ENCODE results near the gene TIMM9.
"Not testable (repeated sequence)": the region's sequence is repeated elsewhere in the genome, so short reads cannot be mapped to it uniquely, and the experiment has no call there.

The TIMM9 gene

DNA sequence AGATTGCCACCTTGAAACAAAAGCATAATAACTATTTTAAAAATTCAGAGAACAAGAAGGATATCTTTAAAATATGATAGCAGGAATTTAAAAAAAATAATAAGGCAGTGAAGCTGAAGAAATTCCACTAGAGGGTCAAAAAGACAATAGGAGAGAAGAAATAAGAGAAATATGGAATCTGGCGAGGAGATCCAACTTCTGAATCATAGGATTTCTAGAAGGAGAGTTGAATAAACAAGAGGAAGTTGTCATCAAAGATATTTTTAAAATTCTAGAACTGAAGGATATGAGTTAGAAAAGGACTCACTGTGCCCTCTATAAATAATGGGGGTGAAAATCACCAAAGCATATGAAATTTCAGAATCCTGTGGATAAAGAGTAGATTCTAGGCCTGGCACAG lies 58.4 kb downstream of the TIMM9 start:
- no peak for DNase-seq
- no peak overlapping the region for H3K4me3 Mint-ChIP-seq
- H3K36me3 Mint-ChIP-seq, result peaks cover 50% of the 10 kb centered on the region
- H3K27ac Mint-ChIP-seq, result no peak overlapping the region
- no peaks in the 10 kb centered on the region for H3K9me3 Mint-ChIP-seq
- peaks cover 4% of the 10 kb centered on the region for H3K4me1 Mint-ChIP-seq
- CTCF ChIA-PET, result no interaction called here
- H3K27me3 Mint-ChIP-seq, result no peaks in the 10 kb centered on the region

DNA sequence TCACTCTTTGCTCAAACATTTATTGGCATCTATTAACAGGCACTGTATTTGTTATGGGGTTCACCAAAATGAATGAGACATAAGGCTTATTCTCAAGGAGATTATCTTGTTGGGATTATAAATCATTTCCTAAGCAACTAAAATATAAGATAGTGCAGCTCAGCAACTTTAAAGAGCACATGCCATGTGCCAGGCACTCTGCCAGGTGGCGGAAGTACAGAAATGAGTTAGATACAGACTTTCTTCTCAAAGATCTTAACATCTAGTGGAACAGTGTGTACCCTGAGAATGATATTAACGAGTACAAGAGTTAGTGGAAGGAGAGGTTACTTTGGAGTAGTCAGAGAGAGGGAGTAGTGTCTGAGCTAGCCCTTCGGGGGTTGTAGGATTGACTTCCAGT lies 60.0 kb downstream of the TIMM9 start:
- Mint-ChIP-seq H3K9me3 (no peaks in the 10 kb centered on the region), H3K27ac (no peak overlapping the region), H3K36me3 (peaks cover 47% of the 10 kb centered on the region), H3K27me3 (no peaks in the 10 kb centered on the region), H3K4me1 (peaks cover 4% of the 10 kb centered on the region), H3K4me3 (no peak overlapping the region)
- CTCF ChIA-PET, result no interaction called here
- DNase-seq, result no peak

DNA sequence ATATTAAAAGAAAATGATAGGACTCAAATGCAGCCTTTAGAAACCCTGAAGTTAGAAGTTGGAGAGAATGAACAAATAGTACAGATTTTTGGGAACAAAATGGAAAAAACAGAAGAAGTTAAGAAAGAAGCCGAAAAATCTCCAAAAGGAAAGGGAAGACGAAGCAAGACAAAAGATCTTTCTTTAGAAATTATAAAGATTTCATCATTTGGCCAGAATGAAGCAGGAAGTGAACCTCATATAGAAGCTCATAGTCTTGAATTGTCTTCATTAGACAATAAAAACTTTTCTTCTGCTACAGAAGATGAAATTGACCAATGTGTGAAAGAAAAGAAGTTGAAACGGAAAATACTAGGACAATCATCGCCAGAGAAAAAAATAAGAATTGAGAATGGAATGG lies 63.0 kb downstream of the TIMM9 start:
- Mint-ChIP-seq H3K36me3 (peaks cover 45% of the 10 kb centered on the region), H3K27ac (no peak overlapping the region), H3K4me1 (peaks cover 4% of the 10 kb centered on the region), H3K27me3 (no peaks in the 10 kb centered on the region), H3K9me3 (no peaks in the 10 kb centered on the region), H3K4me3 (no peak overlapping the region)
- CTCF ChIA-PET, result interaction anchor here (0.9 to 1.3 kb wide), 2 partner anchors 28 to 257 kb away, joined by 3 to 5 read pairs; no protein-coding TSS in a partner anchor
- no peak for DNase-seq

DNA sequence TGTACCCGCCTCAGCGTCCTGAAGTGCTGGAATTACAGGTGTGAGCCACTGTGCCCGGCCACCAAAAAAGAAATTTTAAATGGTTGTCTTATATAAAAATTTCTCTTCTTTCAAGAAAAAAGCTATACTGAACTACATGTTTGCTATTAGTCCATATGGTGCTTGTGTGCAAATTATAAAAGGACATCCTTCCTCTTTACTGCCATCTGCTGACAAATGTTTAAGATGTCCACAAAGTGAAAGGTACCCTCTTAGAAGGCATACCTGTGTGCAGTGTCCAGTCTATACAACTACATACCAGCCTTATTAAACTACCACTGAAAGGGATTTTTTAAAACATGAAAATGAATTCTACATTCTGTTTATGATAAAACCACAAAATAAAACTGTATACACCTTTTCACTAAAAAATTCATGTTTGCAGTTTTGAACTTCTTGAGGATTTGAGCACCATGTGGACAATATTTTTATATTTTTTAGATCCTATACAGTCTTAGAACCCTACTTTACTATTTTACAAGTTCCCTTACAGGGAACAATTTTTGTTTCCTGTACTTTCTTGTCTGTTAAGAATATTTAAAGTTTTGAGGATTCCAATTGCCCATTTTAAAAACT lies 64.4 kb downstream of the TIMM9 start:
- H3K4me1 Mint-ChIP-seq, result peaks cover 4% of the 10 kb centered on the region
- H3K27me3 Mint-ChIP-seq, result no peaks in the 10 kb centered on the region
- DNase-seq, result no peak
- H3K27ac Mint-ChIP-seq, result no peak overlapping the region
- no peak overlapping the region for H3K4me3 Mint-ChIP-seq
- peaks cover 40% of the 10 kb centered on the region for H3K36me3 Mint-ChIP-seq
- CTCF ChIA-PET, result interaction anchor here (1.0 kb wide), 1 partner anchor 38 kb away, joined by 3 read pairs; no protein-coding TSS in a partner anchor
- H3K9me3 Mint-ChIP-seq, result no peaks in the 10 kb centered on the region

DNA sequence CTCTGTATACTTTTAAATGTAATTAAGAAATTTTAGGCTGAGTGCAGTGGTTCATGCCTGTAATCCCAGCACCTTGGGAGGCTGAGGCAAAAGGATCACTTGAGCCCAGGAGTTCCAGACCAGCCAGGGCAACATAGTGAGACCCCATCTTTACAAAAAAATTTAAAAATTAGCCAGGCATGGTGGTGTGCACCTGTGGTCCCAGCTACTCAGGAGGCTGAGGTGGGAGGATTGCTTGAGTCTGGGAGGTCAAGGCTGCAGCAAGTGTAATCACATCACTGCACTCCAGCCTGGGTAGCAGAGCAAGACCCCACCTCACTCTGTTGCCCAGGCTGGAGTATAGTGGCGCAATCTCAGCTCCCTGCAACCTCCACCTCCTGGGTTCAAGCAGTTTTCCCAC lies 65.1 kb downstream of the TIMM9 start:
- not testable (repeated sequence) for DNase-seq, H3K27me3 Mint-ChIP-seq, H3K4me1 Mint-ChIP-seq, H3K27ac Mint-ChIP-seq, H3K4me3 Mint-ChIP-seq, H3K9me3 Mint-ChIP-seq
- H3K36me3 Mint-ChIP-seq, result peaks cover 33% of the 10 kb centered on the region
- CTCF ChIA-PET, result interaction anchor here (1.0 kb wide), 1 partner anchor 39 kb away, joined by 3 read pairs; no protein-coding TSS in a partner anchor

Measured in activated naive CD4-positive, alpha-beta T cell treated with anti-CD3 and anti-CD28 coated beads, Interleukin-2, amount 10 ng/mL, durations not matched to agents 7 days and 5 days (primary cell).